GM10266 (cell line): Measurements from ENCODE around the gene ANKFN1.

Experiments
- DNase-seq: peaks from one replicate; pipeline ENCODE4 v3.0.0; 2012; ENCODE audit errors: extremely low spot score
- TF ChIP-seq, protein P1 (sequence below): IDR thresholded peaks from 2 replicates; pipeline ENCODE4 v1.5.1; 2012; ENCODE audit warnings: mild to moderate bottlenecking, low read depth; ENCODE audit not compliant: control insufficient read depth, insufficient read depth; ENCODE audit errors: missing control alignments

Gene ANKFN1

DNA sequence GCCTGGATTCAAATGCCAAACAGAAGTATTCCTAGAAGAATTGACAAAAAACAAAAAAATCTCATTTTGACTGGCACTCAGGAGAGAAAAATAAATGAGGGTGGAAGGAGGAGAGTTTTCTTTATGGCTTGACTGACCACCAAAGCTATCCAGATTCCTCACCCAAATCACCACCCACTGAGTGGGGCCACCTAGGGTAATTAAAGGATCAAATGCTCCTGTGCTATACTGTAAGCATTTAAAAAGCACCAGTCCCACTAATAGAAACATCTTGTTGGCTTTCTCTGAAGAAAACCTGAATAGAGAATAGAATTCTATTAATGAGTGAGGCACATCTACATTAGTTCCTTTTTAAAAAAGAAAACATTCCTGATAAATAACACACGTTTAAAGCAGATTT lies 163.3 kb downstream of the ANKFN1 start:
- TF ChIP-seq, protein P1, sequence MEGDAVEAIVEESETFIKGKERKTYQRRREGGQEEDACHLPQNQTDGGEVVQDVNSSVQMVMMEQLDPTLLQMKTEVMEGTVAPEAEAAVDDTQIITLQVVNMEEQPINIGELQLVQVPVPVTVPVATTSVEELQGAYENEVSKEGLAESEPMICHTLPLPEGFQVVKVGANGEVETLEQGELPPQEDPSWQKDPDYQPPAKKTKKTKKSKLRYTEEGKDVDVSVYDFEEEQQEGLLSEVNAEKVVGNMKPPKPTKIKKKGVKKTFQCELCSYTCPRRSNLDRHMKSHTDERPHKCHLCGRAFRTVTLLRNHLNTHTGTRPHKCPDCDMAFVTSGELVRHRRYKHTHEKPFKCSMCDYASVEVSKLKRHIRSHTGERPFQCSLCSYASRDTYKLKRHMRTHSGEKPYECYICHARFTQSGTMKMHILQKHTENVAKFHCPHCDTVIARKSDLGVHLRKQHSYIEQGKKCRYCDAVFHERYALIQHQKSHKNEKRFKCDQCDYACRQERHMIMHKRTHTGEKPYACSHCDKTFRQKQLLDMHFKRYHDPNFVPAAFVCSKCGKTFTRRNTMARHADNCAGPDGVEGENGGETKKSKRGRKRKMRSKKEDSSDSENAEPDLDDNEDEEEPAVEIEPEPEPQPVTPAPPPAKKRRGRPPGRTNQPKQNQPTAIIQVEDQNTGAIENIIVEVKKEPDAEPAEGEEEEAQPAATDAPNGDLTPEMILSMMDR = no peak
- no peak for DNase-seq

DNA sequence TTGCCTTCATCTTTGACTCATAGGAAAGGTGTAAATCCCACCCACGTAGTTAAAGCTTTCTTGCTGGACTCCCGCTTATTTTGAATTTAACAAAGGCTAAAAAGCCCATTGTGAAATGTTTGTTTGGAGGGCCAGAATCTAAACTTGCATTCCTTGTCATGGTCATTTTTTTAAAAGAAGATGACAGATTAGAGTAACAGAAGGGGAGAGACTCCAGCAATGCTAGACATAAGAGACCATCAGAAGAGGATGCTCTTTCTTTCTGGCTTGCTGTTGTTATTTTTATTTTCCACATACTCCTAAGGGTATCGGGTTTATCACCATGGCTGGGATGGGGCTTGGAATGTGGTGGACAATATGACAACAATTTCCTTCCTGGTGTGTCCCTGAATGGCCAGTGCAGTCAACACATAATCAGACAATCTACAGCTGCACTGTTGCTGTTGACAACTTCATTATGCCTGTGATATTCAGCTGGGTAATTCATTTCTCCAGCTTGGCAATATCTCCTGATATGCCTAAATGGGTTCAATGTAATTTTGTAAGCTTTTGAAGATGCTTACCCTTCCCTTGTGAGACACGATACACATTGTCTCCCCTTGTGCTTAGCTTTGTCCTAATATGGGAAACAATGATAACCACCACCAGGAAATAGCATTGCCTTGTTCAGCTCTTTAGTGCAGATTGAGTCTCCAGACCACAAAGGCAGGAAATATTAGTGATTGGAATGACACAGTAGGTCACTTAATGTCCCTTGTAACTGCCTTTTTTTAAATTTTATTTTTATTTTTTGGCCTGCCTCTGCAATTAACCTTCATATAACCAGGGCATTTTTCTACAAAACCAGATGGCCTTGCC lies 164.3 kb downstream of the ANKFN1 start:
- DNase-seq = no peak
- TF ChIP-seq, protein P1 = no peak

DNA sequence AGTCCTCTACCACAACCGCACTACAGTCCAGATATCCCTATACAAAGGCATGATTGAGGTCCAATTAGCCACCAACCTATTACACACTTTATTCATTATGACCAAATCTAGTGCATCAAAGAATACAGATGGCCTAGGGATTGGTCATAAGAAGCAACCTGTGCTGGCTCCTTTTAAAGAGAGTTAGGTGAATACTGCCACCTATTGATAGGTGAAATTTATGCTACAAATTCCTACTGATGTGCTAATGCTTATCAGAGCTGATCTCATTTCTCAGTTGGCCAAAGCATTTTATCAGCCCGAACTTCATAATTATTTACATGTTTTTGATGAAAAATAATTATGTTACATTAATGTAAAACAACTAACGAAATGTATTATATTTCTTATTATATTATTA lies 166.3 kb downstream of the ANKFN1 start:
- DNase-seq = peak; percentile 28
- TF ChIP-seq, protein P1 = peak; percentile 49

DNA sequence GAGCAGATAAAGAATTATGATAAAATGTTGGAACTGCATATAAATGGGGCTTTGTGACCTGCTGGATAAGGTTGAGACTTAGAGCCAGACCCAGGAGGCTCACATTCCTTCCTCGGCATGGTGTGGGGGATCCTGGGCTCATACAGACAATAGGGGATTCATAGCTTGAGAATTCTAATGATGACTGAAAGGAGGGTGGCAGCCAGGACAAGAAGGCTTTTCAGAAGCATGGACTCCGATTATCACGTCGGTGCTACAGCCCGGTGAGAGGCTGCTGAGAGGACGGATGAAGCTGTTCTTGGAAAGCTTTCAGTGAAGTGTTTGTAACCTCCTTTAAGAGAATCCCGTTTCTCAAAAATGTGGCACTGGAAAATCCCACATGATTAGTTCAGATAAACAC lies 167.2 kb downstream of the ANKFN1 start:
- DNase-seq = no peak
- TF ChIP-seq, protein P1 = no peak

DNA sequence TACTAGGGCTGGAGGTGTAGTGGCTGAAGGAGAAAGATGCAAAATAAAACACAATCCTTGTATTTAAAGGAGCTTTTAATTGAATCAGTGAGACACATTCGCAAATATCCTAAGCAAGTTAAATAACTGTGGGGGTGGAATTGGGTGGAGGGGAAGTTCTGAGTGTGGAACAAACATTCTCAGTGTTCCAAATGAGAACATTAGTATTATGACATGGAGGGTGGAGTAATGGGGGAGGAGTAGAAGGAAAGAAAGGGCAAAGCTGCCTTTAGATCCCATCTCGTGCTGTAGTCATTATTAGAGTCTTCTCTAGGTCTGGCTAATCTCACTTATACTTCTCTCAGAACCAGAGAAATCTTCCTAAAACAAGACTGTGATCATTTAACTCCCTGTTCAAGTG lies 169.7 kb downstream of the ANKFN1 start:
- TF ChIP-seq, protein P1 = no peak

DNA sequence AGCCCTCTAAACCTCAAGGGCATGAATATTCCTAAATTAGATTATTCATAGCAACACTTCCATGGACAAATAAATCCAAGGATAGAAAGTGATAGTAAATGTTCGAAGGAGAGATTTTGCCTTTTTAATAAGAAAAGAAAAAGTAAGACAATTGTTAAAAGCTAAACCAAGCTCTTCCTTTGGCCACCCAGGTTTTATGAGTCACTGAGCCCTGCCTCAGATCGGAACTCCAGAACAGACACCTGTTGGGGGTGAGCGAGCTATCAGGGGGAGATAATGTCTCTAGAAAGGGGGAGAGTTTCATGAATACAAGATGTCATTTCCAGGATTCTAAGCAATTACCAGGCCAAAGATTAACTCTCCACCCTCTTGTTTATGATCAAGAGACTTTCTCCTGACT lies 171.4 kb downstream of the ANKFN1 start:
- TF ChIP-seq, protein P1 = no peak
- no peak for DNase-seq

More for the DNA sequence above, 169.7 kb downstream of the ANKFN1 start:
- no peak for DNase-seq

DNA sequence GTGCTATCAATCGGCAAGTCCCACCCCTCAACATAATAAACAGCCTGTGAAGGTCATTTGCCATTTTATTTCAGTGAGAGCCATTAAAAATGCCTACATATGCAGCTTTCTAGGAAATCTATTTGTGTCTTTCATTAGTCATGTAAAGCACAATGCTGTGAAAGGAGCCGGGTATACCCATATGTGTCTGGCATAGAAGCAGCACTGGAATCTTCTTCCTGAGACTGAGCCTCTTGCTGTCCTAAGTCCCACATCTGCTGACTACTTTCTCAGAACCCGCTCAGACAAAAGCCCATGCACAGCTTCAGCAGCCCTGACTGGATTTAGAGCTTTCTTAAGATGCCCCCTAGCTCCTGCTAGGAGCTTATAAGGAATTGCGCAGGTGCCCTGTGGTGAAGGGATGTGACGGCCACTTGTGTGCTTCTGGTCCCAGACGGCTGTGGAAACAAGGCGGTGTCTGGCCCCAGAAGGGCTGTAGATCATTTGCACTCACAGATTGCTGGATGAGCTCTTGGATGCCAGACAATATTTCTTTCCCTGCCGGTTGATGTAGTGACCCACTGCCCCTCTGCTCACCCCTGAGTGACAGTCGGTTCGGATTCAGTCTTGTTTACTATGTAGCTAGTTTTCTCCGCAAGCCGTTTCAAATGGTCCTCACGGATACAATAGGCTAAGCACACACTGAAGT lies 172.2 kb downstream of the ANKFN1 start:
- TF ChIP-seq, protein P1 = no peak
- no peak for DNase-seq
